NCI-H1048 (cell line): ENCODE results near the gene SLC25A3.
A peak's percentile ranks its signal among the peaks of the same experiment; 100 is the strongest.
"Not testable (repeated sequence)": the region's sequence is repeated elsewhere in the genome, so short reads cannot be mapped to it uniquely, and the experiment has no call there.

Experiments
- DNase-seq: peaks from one replicate; lab custom pipeline; 2025; lab: John Stamatoyannopoulos, UW

The SLC25A3 gene

DNA sequence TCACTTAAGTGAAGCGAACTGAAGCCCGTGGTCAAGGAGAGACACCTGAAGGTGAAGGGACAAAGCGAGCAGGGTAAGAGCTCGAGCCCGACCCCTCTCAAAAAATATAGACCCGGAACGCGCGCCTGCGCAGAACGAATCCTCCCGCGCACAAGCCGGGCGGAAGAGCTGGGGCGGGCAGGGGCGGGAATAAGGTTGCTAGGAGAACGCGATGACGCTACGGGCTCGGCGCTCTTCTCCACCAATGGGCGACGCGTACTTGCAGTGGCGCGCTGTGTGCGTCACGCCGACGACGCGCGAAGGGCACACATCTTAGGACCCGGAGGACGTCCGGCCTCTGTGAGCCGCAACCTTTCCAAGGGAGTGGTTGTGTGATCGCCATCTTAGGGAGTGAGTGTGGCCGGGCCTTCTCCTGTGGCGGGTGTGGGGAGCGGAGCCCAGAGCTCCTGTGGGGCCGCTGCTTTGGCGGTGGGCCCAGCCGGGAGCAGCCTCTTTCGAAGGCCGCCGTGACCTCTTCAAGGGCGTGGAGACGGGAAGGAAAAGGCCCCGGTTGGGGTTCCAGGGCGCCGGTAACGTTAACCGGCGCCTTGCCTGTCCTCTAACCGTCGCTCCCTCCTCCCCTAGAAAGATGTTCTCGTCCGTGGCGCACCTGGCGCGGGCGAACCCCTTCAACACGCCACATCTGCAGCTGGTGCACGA, at the start of gene SLC25A3:
Gene SLC25A3, plus strand, starts transcription at position 336 of the 699 bp plus-strand sequence. Its CDS starts 293 bp downstream, at position 629.
- peak; percentile 95 for DNase-seq

DNA sequence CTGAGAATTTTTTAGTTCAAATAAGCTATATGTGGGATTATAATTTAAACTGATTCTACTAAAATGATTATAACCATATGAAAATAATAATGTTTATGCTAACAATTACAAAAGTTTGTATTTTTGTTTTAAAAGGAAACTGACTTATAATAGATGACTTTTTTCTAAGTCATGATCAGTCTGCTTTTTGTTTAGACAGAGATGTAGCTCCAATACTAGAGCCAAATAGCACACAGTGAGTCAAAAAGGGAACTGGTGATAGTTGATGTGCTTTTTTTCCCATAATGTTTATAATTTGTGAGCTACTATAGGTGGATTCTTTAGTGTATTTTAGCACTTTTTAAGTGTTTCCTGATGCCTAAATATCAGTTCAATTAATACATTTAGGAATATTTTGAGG, 49.8 kb upstream of the SLC25A3 start:
- DNase-seq = no peak

DNA sequence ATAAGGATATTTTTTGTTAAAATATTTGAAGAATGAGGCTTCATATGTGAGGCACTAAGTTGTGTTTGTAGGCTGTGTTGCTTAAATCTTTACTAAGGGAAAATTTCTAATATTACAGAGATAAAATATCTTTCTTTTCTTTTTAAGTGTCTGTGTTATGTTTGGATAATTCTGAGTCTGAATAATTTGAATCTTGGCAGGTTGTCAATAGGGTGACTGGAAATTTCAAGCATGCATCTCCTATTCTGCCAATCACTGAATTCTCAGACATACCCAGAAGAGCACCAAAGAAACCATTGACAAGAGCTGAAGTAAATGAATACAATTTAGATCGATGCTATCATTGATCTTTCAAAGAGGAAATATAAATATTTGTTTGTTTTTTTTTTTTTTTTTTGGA, 48.7 kb upstream of the SLC25A3 start:
- no peak for DNase-seq

DNA sequence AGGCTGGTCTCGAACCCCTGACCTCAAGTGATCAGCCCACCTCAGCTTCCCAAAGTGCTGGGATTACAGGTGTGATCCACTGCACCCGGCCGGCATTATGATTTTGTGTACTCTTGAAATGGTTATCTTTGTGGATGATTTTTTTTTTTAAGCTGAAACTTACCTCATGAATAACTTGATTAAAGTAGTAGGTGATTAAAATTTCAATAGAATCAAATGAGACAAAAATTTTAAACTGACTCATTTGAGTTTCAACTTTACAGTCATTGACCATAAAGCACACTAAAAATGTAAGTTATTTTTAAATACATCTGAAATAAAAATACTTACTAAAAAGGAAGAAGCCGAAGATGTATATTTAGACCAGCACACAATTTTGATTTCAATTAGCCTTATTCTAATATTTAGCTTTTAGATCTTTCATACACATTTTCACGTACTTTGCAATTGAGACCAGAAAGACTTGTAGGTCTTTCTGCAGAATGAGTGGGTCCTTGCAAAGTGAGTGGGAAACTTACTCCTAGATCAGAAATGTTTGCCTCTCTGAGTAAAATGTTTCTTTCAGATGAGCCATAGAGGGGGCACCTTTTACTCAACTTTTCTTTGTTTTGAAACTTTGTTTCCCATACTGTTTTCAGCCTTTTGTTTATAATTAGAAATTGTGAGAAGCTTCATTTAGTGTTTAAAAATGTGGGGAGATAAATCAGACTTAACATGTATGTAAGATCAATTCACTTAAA, 43.9 kb upstream of the SLC25A3 start:
- DNase-seq = no peak

DNA sequence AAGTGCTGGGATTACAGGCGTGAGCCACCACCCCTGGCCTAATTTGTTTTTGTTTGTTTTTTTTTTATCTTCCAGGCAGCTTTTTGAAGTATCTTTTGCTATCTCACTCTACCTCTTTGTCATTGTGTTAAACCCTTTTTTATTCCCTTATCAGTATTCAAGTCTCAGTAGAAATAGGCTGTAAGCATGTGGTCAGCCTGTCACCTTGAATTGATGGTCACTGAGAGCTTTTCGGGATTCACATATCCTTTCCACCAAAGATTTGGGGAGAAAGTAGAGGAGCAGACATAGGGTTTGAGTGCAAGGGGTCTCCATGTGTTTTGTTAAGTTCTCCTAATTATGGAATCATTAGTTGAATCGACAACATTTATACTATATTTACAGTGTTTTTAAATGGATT, 41.7 kb upstream of the SLC25A3 start:
- DNase-seq = no peak

DNA sequence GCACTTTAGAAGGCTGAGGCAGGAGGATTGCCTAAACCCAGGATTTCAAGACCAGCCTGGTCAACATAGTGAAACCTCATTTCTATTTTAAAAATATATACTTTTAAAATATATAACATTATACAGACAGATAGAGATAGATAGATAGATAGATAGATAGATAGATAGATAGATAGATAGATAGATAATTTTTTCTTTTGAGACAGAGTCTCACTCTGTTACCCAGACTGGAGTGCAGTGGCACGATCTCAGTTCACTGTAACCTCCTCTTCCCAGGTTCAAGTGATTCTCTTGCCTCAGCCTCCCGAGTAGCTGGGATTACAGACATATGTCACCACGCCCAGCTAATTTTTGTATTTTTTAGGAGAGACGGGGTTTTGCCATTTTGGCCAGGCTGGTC, 35.4 kb upstream of the SLC25A3 start:
- not testable (repeated sequence) for DNase-seq

DNA sequence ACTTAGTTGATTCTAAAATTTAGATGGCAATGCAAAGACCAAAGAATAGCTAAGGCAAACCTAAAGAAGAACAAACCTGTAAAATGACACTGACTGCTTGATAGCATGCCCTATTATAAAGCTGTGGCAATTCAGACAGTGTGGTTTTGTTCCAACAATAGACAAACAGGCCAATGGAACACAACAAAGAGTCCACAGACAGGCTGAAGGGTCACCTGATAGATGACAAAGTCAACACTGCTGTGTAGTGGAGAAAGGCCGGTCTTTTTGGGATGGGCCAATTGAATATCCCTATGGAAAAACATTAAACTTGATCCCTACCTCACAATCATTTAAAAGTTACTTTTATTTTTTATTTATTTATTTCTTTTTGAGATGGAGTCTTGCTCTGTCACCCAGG, 33.8 kb upstream of the SLC25A3 start:
- DNase-seq = no peak

DNA sequence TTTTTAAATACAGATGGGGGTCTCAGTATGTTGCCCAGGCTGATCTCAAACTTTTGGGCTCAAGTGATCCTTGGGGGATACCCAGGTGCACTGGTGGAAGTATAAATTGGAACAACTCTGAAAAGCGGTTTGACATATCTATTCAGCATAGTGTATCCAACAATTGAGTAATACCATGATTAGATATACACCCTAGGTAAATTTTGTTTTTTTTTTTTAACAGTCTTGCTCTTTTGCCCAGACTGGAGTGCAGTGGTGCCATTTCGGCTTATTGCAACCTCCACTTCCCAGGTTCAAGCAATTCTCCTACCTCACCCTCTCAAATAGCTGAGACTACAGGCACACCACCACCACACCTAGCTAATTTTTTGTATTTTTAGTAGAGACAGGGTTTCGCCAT, 31.6 kb upstream of the SLC25A3 start:
- DNase-seq = no peak

DNA sequence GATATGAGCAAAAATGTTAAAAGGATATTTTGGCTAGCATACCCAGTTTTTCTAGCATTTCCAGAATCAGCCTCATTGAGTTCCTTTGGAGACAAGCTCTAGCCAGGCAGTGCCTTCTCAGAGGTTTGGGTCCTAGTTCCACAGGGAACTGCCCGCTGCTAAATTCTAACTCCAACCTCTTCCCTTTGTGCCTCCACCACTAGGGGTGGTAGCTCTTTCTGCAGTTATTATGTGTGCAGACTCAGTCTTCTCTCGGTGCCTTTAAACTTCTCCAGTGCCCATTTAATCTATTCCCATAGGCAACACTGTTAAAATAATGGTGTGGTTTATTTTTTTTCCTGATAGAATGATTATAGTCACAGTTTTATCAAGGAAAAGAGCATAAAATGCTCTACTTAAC, 21.5 kb upstream of the SLC25A3 start:
- no peak for DNase-seq

DNA sequence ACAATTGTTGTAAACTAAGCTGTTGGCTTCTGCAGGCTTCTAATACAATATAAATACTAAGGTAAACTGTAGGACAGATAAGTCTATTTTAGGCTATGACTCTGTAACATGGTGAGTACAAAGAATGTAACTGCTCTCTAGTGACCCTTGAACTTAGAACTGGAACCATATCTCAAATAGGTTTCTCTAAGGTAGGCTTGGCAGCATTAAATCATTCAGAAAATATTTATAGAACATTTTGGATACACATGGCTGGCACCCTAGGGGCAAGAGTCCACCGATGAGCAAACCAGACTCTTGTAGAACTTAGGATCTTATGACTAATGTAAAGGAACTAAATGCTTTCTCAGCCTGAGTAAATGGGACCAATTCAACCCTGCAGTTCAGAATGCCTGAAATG, 19.4 kb upstream of the SLC25A3 start:
- no peak for DNase-seq

DNA sequence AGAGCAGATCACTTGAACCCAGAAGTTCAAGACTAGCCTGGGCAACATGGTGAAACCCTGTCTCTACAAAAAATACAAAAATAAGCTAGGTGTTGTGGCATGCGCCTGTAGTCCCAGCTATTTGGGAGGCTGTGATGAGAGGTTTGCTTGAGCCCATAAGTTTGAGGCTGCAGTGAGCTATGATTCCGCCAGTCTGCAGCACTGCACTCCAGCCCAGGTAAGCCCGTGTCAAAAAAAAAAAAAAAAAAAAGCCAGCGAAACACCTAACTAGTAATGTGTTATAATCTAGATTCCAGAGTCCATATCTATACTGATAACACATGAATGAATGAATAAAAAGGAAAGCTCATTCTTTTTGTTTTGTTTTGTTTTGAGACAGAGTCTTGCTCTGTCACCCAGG, 18.5 kb upstream of the SLC25A3 start:
- DNase-seq = no peak

DNA sequence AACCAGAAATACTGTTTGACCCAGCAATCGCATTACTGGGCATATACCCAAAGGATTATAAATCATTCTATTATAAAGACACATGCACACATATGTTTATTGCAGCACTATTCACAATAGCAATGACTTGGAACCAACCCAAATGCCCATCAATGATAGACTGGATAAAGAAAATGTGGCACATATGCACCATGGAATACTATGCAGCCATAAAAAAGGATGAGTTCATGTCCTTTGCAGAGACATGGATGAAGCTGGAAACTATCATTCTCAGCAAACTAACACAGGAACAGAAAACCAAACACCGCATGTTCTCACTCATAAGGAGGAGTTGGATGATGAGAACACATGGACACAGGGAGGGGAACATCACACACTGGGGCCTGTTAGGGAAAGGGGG, 16.7 kb upstream of the SLC25A3 start:
- DNase-seq = not testable (repeated sequence)

DNA sequence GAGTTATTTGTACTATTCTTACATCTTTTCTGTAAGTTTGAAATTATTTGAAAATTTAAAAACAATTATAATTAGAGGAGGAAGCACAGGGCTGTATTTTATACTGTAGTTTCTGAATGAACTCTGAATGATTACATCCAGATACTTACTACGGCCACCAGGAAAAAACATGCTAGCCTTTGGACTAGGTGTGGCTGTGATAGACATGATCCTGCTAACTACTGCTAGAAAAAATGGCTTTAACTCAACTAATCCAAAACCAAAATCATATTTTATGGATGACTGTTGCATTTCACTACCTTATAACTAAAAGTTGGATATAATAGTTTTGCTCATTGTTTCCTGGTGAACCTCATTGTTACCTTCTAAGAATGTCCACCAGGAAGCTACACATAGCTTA, 15.1 kb upstream of the SLC25A3 start:
- DNase-seq = no peak

DNA sequence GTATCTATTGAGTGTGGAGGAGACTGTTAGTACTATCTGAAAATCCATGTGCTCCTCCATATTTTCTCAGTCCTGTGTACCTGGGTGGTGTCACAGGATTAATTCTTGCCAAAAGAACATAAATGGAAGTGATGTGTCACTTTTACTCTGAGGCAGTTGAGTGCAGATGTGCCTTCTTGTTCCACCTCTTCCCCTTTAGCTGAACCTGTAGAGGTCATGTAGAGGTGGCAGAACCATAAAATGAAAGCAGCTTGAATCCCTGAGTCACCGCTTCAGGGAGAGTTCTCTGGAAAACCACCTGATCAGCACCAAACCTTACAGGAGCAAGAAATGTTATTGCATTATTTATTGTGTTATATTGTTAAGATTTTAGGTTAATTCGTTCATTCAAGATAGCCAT, 14.7 kb upstream of the SLC25A3 start:
- DNase-seq = no peak

DNA sequence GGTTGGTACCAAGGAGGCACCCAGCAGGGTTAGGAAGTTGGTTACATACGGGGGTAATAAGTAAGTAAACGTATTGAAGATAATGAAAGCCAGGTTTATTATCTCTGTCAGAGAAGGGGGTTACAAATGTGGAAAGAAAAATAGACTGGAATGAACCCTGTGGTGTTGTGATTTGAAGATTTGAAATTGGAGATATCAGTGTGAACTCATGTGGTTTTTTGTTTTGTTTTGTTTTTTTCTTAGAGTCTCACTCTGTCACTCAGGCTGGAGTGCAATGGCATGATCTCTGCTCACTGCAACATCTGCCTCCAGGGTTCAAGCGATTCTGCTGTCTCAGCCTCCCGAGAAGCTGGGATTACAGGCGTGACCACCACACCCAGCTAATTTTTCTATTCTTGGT, 14.1 kb upstream of the SLC25A3 start:
- DNase-seq = no peak

DNA sequence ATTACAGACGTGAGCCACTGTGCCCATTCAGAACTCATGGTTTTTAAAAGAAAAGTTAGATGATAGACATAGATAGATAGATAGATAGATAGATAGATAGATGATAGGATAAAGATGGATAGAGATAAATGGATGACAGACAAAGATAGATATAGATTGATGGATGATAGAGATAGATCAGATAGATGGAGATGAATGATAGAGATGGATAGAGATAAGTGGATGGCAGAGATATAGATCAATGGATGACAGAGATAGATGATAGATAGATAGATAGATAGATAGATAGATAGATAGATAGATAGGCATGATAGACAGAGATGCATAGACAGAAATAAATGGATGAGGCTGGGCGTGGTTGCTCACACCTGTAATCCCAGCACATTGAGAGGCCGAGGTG, 13.7 kb upstream of the SLC25A3 start:
- no peak for DNase-seq

DNA sequence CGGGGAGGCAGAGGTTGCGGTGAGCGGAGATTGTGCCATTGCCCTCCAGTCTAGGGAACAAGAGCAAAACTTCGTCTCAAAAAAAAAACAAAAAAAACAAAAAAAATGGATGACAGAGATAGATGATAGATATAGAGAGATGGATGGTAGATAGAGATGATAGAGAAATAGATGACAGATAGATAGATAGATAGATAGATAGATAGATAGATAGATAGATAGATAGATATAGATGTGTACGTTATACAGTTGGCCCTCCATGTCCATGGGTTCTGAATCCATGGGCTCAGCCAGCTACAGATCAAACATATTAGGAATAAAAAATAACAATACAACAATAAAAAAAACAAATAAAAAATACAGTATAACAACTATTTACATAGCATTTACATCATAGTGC, 12.8 kb upstream of the SLC25A3 start:
- DNase-seq = no peak

DNA sequence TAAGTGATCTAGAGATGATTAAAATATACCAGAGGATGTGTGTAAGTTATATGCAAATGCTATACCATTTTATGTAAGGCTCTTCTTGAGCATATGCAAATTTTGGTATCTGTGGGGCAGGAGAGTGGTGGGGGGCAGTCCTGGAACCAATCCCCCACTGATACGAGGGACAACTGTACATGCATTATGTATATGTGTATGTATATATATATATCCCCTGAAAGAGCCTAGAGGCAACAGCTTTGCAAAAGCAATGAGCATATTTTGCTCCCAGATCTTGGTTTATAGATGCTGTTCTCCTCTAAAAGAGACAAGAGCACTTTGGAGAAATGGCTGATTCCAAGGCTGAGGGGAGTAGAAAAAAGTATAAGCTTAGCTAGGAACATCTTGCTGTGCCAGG, 12.4 kb upstream of the SLC25A3 start:
- no peak for DNase-seq

DNA sequence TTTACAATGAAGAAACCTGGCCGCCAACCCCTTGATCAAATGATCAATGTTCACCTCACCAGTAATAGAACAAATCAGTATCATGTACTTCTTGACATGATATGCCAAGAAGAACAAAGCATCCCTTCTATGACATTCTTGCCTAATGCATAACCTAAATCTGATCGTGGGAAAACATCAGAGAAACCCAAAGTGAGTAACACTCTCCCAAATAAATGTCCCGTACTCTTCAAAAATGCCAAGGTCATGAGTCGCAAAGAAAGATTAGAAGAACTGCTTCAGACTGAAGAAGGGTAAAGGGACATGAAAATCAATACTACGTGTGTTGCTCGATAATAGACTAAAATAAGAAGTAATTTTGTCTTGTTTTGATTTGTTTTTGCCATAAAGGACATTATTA, 11.4 kb upstream of the SLC25A3 start:
- DNase-seq = no peak

DNA sequence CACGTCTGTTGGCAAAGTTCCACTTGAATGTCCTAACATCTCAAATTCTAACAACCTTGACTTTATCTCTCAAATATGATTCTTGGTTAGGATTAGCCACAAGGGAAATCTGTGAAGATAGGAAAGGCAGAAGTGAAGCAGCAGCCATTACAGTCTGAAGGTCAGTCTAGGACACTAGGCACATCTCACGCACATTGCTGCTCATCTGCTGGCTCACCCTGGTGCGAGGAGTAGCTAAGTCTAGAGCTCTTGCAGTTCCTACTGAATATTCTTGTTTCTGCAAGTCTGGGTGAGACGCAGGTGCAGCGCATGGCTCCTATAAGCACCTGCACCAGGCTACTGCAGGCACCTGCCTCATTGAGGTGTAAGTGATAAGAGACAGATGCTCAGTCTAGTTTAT, 6.4 kb upstream of the SLC25A3 start:
- DNase-seq = no peak

DNA sequence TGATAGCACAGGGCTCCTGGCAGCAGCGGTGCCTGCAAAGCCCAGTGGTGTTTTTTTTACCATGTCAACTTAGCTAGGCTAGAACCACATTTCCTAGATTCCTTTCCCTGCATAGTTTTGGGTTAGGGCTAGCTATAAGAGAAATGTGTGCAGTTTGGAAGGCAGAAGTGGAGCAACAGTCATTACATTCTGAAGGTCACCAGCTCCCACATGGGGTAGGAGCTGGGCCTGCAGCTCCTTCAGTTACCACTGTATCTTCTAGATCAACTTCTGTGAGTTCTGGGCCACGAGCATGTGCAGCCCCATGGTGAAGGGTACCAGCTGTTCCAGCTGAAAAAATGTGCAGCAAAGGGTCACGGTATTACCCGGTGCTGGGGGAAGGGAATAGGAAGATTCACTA, 2.3 kb upstream of the SLC25A3 start:
- DNase-seq = no peak

DNA sequence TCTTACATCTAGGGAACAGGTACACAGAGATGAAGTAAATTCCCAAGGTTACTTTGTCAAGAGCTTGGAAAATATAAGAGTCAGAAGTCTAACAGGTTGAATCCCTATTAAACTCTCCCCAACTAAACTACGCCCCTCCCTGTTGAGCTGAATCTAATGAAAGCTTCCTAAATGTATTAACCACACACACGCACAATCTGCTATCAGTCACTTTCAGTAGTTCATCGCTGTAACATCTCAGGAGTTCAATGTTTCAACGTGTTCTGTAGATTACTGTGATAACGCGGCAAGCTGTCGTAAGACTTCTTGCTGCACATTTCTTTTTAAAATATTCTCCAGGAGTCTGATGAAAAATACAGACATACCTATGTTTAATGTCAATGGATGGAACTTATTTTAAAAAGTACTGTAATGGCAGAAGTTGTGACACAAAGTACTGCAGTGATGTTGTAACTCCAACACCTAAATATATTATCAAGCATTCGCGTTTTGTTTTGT, 612 bp upstream of the SLC25A3 start:
- no peak for DNase-seq

DNA sequence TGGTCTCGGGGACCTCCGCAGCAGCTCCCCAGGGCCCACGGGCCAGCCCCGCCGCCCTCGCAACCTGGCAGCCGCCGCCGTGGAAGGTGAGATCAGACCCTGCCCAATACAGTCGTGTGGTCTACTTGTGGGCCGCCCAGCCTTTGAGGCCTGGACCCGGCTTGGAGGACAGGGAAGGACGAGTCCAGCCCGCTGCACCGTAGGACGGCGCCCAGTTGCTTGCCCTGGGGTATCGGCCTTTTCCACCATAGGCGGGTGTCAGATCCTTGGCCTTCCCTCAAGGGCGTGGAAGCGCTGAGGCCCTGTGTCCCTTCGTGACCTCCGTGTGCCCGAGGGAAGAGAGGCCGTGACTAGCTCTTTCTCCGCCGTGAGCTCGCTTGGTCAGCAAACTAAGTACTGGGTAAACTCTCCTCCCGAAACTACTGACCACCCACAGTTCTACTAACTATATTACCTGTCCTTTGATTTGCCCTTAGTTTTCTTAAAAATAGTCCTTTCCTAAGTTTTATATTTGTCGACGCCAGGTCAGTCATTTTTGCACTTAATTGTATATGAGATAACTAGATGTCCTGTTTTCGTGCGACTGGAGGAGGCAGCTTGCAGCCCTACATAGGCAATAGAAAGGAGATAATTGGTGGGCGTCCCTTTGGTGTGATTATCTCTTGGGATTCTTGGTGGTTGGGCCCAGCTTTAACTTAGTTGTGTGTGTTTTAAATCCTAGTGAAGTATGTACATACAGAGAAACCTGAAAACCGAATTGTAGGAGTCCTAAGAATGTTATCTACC, 757 bp downstream of the SLC25A3 start:
- no peak for DNase-seq
